Activated T-cell treated with anti-CD3 and anti-CD28 coated beads, Interleukin-2, amount 50 U/mL, for 72 hours (primary cell): ENCODE results near the gene ENDOU. TPM values are rescaled to one million over a fixed set of nuclear protein-coding genes. Genes with fewer than 3 reads are reported as not detected.

Experiments
- ATAC-seq, 2 donors: fragments of 150-1000 bp; cut with Tn5 transposase; replicated peaks in 1 of 2; 2 replicates each; pipeline ENCODE4 v1.10.0; 2021; ENCODE audit warnings: moderate library complexity in 2 of 2, mild to moderate bottlenecking in 1 of 2
- DNase-seq, 2 donors: peaks; one replicate each; pipeline ENCODE4 v3.0.0; 2021 to 2022; ENCODE audit warnings: mixed read lengths in 1 of 2
- H3K27ac Mint-ChIP-seq: one replicate; pipeline ENCODE4 v1.8.0; 2022; ENCODE audit warnings: mild to moderate bottlenecking, moderate library complexity, mixed read lengths
- H3K27me3 Mint-ChIP-seq: one replicate; pipeline ENCODE4 v1.8.0; 2022; ENCODE audit warnings: low read depth, mixed read lengths
- H3K36me3 Mint-ChIP-seq, 2 donors: one replicate each; pipeline ENCODE4 v1.8.0; 2022; ENCODE audit warnings: mixed read lengths in 2 of 2, mild to moderate bottlenecking in 1 of 2; ENCODE audit not compliant: insufficient read depth in 2 of 2
- H3K4me1 Mint-ChIP-seq: one replicate; pipeline ENCODE4 v1.8.0; 2022; ENCODE audit warnings: low read depth, mixed read lengths
- H3K4me3 Mint-ChIP-seq, 2 donors: one replicate each; pipeline ENCODE4 v1.8.0; 2022; ENCODE audit warnings: mild to moderate bottlenecking in 2 of 2, mixed read lengths in 2 of 2, moderate library complexity in 2 of 2
- H3K9me3 Mint-ChIP-seq, 2 donors: one replicate each; pipeline ENCODE4 v1.8.0; 2022; ENCODE audit warnings: mixed read lengths in 2 of 2
- total RNA-seq, 2 donors: library from RNA; stranded (reverse); gene quantifications; one replicate each; pipeline ENCODE4 v1.2.3, GENCODE V29; 2022

Gene ENDOU
- total RNA-seq, 2 donors from 2014 or later: 0.26 to 0.44 TPM

- ATAC-seq (peak; percentile 63 to 74), DNase-seq (peak; percentile 57 to 67)
- peaks cover 54% of the 10 kb centered on the region for H3K4me1 Mint-ChIP-seq
- peak overlapping the region; percentile 2 to 64 for H3K4me3 Mint-ChIP-seq
- H3K9me3 Mint-ChIP-seq: no peaks in the 10 kb centered on the region
- H3K27ac Mint-ChIP-seq: peak overlapping the region; percentile 61
- H3K27me3 Mint-ChIP-seq: no peaks in the 10 kb centered on the region
- peaks cover 0 to 6% of the 10 kb centered on the region in 2 donors for H3K36me3 Mint-ChIP-seq
Observed at GRCh38 chr12:47717443-47718193, 7.7 kb downstream of the ENDOU start.

GRCh38 chr12:47717046-47717442, 8.2 kb downstream of the ENDOU start:
- no peak overlapping the region for H3K4me3 Mint-ChIP-seq
- peaks cover 49% of the 10 kb centered on the region for H3K4me1 Mint-ChIP-seq
- no peak overlapping the region for H3K27ac Mint-ChIP-seq
- H3K27me3 Mint-ChIP-seq: no peaks in the 10 kb centered on the region
- H3K9me3 Mint-ChIP-seq: no peaks in the 10 kb centered on the region
- no peak for DNase-seq
- ATAC-seq: no peak
- H3K36me3 Mint-ChIP-seq: peaks cover 0 to 6% of the 10 kb centered on the region in 2 donors

- Mint-ChIP-seq H3K27me3 (no peaks in the 10 kb centered on the region), H3K27ac (no peak overlapping the region), H3K36me3 (no peaks in the 10 kb centered on the region), H3K9me3 (no peaks in the 10 kb centered on the region), H3K4me1 (peaks cover 38% of the 10 kb centered on the region), H3K4me3 (no peak overlapping the region)
- DNase-seq: no peak
- no peak for ATAC-seq
Observed at GRCh38 chr12:47715877-47716548, 9.3 kb downstream of the ENDOU start.

GRCh38 chr12:47715393-47715876, 9.9 kb downstream of the ENDOU start:
- no peaks in the 10 kb centered on the region for H3K27me3 Mint-ChIP-seq
- ATAC-seq (peak; percentile 84 to 87), DNase-seq (peak; percentile 78)
- H3K4me3 Mint-ChIP-seq: no peak overlapping the region
- H3K9me3 Mint-ChIP-seq: no peaks in the 10 kb centered on the region
- no peak overlapping the region for H3K27ac Mint-ChIP-seq
- peaks cover 37% of the 10 kb centered on the region for H3K4me1 Mint-ChIP-seq
- H3K36me3 Mint-ChIP-seq: no peaks in the 10 kb centered on the region

GRCh38 chr12:47714826-47715386, 10.4 kb downstream of the ENDOU start:
- H3K27ac Mint-ChIP-seq: no peak overlapping the region
- H3K36me3 Mint-ChIP-seq: no peaks in the 10 kb centered on the region
- no peaks in the 10 kb centered on the region for H3K9me3 Mint-ChIP-seq
- no peak for DNase-seq
- ATAC-seq: peak; percentile 12 to 23
- H3K4me3 Mint-ChIP-seq: no peak overlapping the region
- no peaks in the 10 kb centered on the region for H3K27me3 Mint-ChIP-seq
- peaks cover 37% of the 10 kb centered on the region for H3K4me1 Mint-ChIP-seq

- H3K4me3 Mint-ChIP-seq: no peak overlapping the region
- no peak overlapping the region for H3K27ac Mint-ChIP-seq
- no peak for DNase-seq
- H3K4me1 Mint-ChIP-seq: peaks cover 53% of the 10 kb centered on the region
- H3K27me3 Mint-ChIP-seq: no peaks in the 10 kb centered on the region
- H3K9me3 Mint-ChIP-seq: no peaks in the 10 kb centered on the region
- no peaks in the 10 kb centered on the region for H3K36me3 Mint-ChIP-seq
- ATAC-seq: no peak
Observed at GRCh38 chr12:47712171-47712570, 13.1 kb downstream of the ENDOU start.

- no peak overlapping the region for H3K27ac Mint-ChIP-seq
- H3K36me3 Mint-ChIP-seq: peaks cover under 1 to 2% of the 10 kb centered on the region in 2 donors
- H3K27me3 Mint-ChIP-seq: no peaks in the 10 kb centered on the region
- no peak for DNase-seq
- H3K4me1 Mint-ChIP-seq: peaks cover 50% of the 10 kb centered on the region
- no peak overlapping the region for H3K4me3 Mint-ChIP-seq
- no peaks in the 10 kb centered on the region for H3K9me3 Mint-ChIP-seq
- no peak for ATAC-seq
Observed at GRCh38 chr12:47711448-47711847, 13.8 kb downstream of the ENDOU start.

GRCh38 chr12:47710278-47710677, 15.0 kb downstream of the ENDOU start:
- Mint-ChIP-seq H3K4me1 (peaks cover 41% of the 10 kb centered on the region), H3K9me3 (no peaks in the 10 kb centered on the region), H3K36me3 (peaks cover 4 to 8% of the 10 kb centered on the region in 2 donors), H3K4me3 (no peak overlapping the region), H3K27ac (no peak overlapping the region), H3K27me3 (no peaks in the 10 kb centered on the region)
- DNase-seq: no peak
- no peak for ATAC-seq

GRCh38 chr12:47709671-47710070, 15.6 kb downstream of the ENDOU start:
- Mint-ChIP-seq H3K36me3 (peaks cover 4 to 8% of the 10 kb centered on the region in 2 donors), H3K27ac (no peak overlapping the region), H3K4me1 (peaks cover 40% of the 10 kb centered on the region), H3K4me3 (no peak overlapping the region), H3K9me3 (no peaks in the 10 kb centered on the region), H3K27me3 (no peaks in the 10 kb centered on the region)
- ATAC-seq (no peak), DNase-seq (no peak)

GRCh38 chr12:47709237-47709636, 16.1 kb downstream of the ENDOU start:
- DNase-seq: no peak
- Mint-ChIP-seq H3K27ac (no peak overlapping the region), H3K36me3 (peaks cover 4 to 8% of the 10 kb centered on the region in 2 donors), H3K4me3 (peak overlapping the region in 1 of 2 donors; percentile 0), H3K27me3 (no peaks in the 10 kb centered on the region), H3K4me1 (peaks cover 42% of the 10 kb centered on the region), H3K9me3 (no peaks in the 10 kb centered on the region)
- no peak for ATAC-seq

- peak overlapping the region; percentile 72 to 85 for H3K4me3 Mint-ChIP-seq
- ATAC-seq: no peak
- DNase-seq: no peak
- peaks cover 4 to 17% of the 10 kb centered on the region in 2 donors for H3K36me3 Mint-ChIP-seq
- H3K4me1 Mint-ChIP-seq: peaks cover 54% of the 10 kb centered on the region
- no peaks in the 10 kb centered on the region for H3K27me3 Mint-ChIP-seq
- no peaks in the 10 kb centered on the region for H3K9me3 Mint-ChIP-seq
- peak overlapping the region; percentile 25 for H3K27ac Mint-ChIP-seq
Observed at GRCh38 chr12:47707905-47708543, 17.3 kb downstream of the ENDOU start.

- DNase-seq: no peak
- Mint-ChIP-seq H3K4me1 (peaks cover 59% of the 10 kb centered on the region), H3K27ac (peak overlapping the region; percentile 25), H3K27me3 (no peaks in the 10 kb centered on the region), H3K36me3 (peaks cover 4 to 19% of the 10 kb centered on the region in 2 donors), H3K9me3 (no peaks in the 10 kb centered on the region), H3K4me3 (peak overlapping the region; percentile 72 to 85)
- ATAC-seq: no peak
Observed at GRCh38 chr12:47707355-47707754, 17.9 kb downstream of the ENDOU start.
